Spinal cord (tissue), 10 donors: ENCODE measurements around the gene C6orf163. TPM values are rescaled to one million over a fixed set of nuclear protein-coding genes. Genes with fewer than 3 reads are reported as not detected.
"Not testable (repeated sequence)": the region's sequence is repeated elsewhere in the genome, so short reads cannot be mapped to it uniquely, and the experiment has no call there.

Experiments
- DNase-seq, 6 donors: peaks; one replicate each; pipeline versions ENCODE4 v3.0.0 to v3.0.0-alpha.2; 2013 to 2015; ENCODE audit warnings: low spot score in 6 of 6, low read depth in 4 of 6
- H3K27ac ChIP-seq: one replicate; pipeline ENCODE4 v1.5.1; 2013; ENCODE audit warnings: low read depth, low read length, control low read depth
- H3K27me3 ChIP-seq: one replicate; pipeline ENCODE4 v1.6.1; 2013; ENCODE audit warnings: low read length; ENCODE audit not compliant: control insufficient read depth, insufficient read depth
- H3K36me3 ChIP-seq: one replicate; pipeline ENCODE4 v1.6.1; 2013; ENCODE audit warnings: low read length; ENCODE audit not compliant: control insufficient read depth, insufficient read depth
- H3K4me1 ChIP-seq: one replicate; pipeline ENCODE4 v1.6.1; 2013; ENCODE audit warnings: low read length; ENCODE audit not compliant: control insufficient read depth, insufficient read depth
- H3K4me3 ChIP-seq: one replicate; pipeline ENCODE4 v1.5.1; 2013; ENCODE audit warnings: low read depth, low read length, control low read depth
- H3K9me3 ChIP-seq: one replicate; pipeline ENCODE4 v1.6.1; 2013; ENCODE audit warnings: low read length; ENCODE audit not compliant: control insufficient read depth, insufficient read depth
- WGBS: methylation state at CpG from one replicate; pipeline ENCODE4 v1.1.5; 2013; ENCODE audit warnings: missing lambda C conversion rate; ENCODE audit not compliant: insufficient coverage; 5-methylcytosine and 5-hydroxymethylcytosine counted together
- long read RNA-seq, 4 donors: transcript quantifications; one replicate each; lab custom pipeline, GENCODE V29; 2026
- polyA plus RNA-seq, 2 donors: library from polyadenylated mRNA; unstranded; fragments of 120-200 nt; gene quantifications; one replicate each; pipeline ENCODE4 v1.2.1, GENCODE V29; 2013; ENCODE audit not compliant: insufficient read length in 2 of 2
- total RNA-seq, 2 donors: library from RNA; depleted of rRNA in 1 of 2; stranded (reverse); fragments of 120-200 nt in 1 of 2; fragments of >200 nt in 1 of 2; gene quantifications; one replicate each; pipeline versions ENCODE4 v1.2.3 to v1.2.4, GENCODE V29; 2013 to 2014
- donor health status: healthy.

Gene C6orf163
- total RNA-seq (1 to 10 TPM; 6.5 to 8.6 TPM), polyA plus RNA-seq (1 to 10 TPM; 2.1 to 2.8 TPM)
- long read RNA-seq, donor 1, partial matches to known transcripts: 0 of 2 reads
- long read RNA-seq, donor 1, other reads (novel, unspliced or antisense): 0 of 2 reads
- long read RNA-seq, donor 2: 0 reads
- long read RNA-seq, donor 3: 0 reads
- long read RNA-seq, donor 4: 0 reads

- Histone ChIP-seq H3K27me3 (no peaks in the 10 kb centered on the region), H3K4me1 (no peaks in the 10 kb centered on the region), H3K9me3 (no peaks in the 10 kb centered on the region), H3K4me3 (no peak within 1 kb of the TSS), H3K36me3 (no peaks in the 10 kb centered on the region), H3K27ac (no peak within 1 kb of the TSS)
- DNase-seq: no peak
- 70% methylated on average over 1 of the region's 2 CpGs for WGBS
Measured at GRCh38 chr6:87344731-87345130, at the start of gene C6orf163. Gene C6orf163, plus strand, starts transcription at chr6:87344813. Its CDS starts 287 bp downstream, at chr6:87345100.

DNA sequence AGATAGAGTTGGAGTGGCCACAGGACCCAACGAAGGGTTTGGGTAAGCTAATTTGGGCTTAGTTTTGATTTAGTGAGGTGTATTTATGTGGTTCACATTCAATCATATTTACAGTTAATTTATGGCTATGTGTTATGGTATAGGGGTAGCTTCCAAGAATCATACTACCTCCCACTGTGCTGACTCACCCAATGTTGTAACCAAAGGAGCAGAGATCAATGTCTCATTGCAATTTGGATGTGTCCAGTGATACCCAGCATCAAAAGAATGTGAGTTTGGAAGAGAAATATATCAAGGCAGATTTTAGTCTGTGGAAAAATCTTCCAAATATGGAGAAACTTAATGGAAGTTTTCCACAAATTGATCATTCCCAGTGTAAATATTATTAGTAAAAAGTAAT lies 47.5 kb upstream of the C6orf163 start:
- H3K9me3 ChIP-seq: no peaks in the 10 kb centered on the region
- H3K4me1 ChIP-seq: no peaks in the 10 kb centered on the region
- H3K36me3 ChIP-seq: no peaks in the 10 kb centered on the region
- no CpG with 5 or more reads among the region's 1 CpG for WGBS
- DNase-seq: no peak
- no peak overlapping the region for H3K27ac ChIP-seq
- no peaks in the 10 kb centered on the region for H3K27me3 ChIP-seq
- no peak overlapping the region for H3K4me3 ChIP-seq

GRCh38 chr6:87301277-87301676 lies 43.3 kb upstream of the C6orf163 start:
- not testable (repeated sequence) for H3K9me3 ChIP-seq, H3K4me3 ChIP-seq, H3K27me3 ChIP-seq, H3K36me3 ChIP-seq, H3K4me1 ChIP-seq, DNase-seq, H3K27ac ChIP-seq
- WGBS: 96% methylated on average over 6 of the region's 9 CpGs

GRCh38 chr6:87308970-87309369 lies 35.6 kb upstream of the C6orf163 start:
- H3K4me3 ChIP-seq: no peak overlapping the region
- no peaks in the 10 kb centered on the region for H3K36me3 ChIP-seq
- H3K27ac ChIP-seq: no peak overlapping the region
- no peaks in the 10 kb centered on the region for H3K9me3 ChIP-seq
- no peaks in the 10 kb centered on the region for H3K4me1 ChIP-seq
- 85% methylated on average over 4 of the region's 4 CpGs for WGBS
- H3K27me3 ChIP-seq: no peaks in the 10 kb centered on the region
- DNase-seq: peak in 1 of 6 donors; percentile 28

DNA sequence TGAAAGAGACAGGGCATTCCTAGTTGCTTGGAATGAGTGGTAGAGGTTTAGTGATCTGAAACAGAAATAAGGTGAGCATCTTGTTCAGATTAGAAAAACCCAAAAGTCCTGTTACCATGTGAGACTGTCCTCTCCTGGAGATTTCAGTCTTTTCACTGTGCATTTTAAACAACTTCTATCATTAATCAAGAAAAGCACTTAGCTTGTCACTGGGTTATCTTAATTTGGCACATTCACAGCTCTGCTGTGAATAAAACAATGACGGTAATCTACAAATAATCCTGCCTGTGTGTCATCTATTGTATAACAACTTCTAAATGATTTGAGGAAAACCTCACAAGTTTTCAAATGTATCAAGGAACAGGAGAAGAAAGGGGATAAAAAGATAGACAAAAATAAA lies 31.8 kb upstream of the C6orf163 start:
- no CpG with 5 or more reads among the region's 1 CpG for WGBS
- Histone ChIP-seq H3K4me1 (no peaks in the 10 kb centered on the region), H3K4me3 (no peak overlapping the region), H3K36me3 (no peaks in the 10 kb centered on the region), H3K27ac (no peak overlapping the region), H3K27me3 (no peaks in the 10 kb centered on the region), H3K9me3 (no peaks in the 10 kb centered on the region)
- DNase-seq: no peak

DNA sequence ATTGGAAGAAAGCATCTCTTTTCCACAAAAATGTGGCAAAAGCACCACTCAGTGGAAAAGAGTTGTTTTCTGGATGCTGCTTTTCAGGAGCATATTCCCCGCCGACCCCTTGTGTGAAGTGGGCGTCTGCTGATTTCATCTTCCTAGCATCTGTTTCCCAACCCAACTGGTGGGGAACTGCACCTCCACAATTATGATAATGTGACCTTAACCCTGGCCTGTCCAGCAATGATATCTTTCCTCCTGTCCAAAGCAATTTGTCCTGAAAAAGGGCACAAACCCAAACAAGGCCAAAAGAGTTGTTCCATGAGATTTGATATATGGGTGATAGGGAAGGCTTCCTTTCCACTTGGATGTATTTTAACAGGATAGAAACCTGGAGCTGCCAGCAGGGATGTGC lies 29.5 kb upstream of the C6orf163 start:
- Histone ChIP-seq H3K27me3 (no peaks in the 10 kb centered on the region), H3K4me3 (no peak overlapping the region), H3K27ac (no peak overlapping the region), H3K4me1 (no peaks in the 10 kb centered on the region), H3K36me3 (no peaks in the 10 kb centered on the region), H3K9me3 (no peaks in the 10 kb centered on the region)
- DNase-seq: no peak
- WGBS: 78% methylated on average over 3 of the region's 3 CpGs

- Histone ChIP-seq H3K9me3 (no peaks in the 10 kb centered on the region), H3K27ac (no peak overlapping the region), H3K4me3 (no peak overlapping the region), H3K4me1 (no peaks in the 10 kb centered on the region), H3K27me3 (no peaks in the 10 kb centered on the region), H3K36me3 (no peaks in the 10 kb centered on the region)
- WGBS: no CpG with 5 or more reads among the region's 3 CpGs
- DNase-seq: no peak
Measured at GRCh38 chr6:87319271-87319987, 25.2 kb upstream of the C6orf163 start.

GRCh38 chr6:87322304-87323212 lies 22.1 kb upstream of the C6orf163 start, which contains the start of gene SMIM8:
Gene SMIM8, plus strand, starts transcription at chr6:87322588. Its CDS starts 14,444 bp downstream, at chr6:87337032.
- Histone ChIP-seq H3K4me1 (no peaks in the 10 kb centered on the region), H3K36me3 (no peaks in the 10 kb centered on the region), H3K27ac (peak within 1 kb of the TSS; percentile 64), H3K27me3 (no peaks in the 10 kb centered on the region), H3K4me3 (peak within 1 kb of the TSS; percentile 96), H3K9me3 (no peaks in the 10 kb centered on the region)
- under 1% methylated on average over 54 of the region's 60 CpGs for WGBS
- DNase-seq: peak; percentile 52 to 92 (median 72)

- not testable (repeated sequence) for H3K4me3 ChIP-seq, H3K27me3 ChIP-seq, H3K4me1 ChIP-seq, H3K36me3 ChIP-seq, H3K27ac ChIP-seq, H3K9me3 ChIP-seq, DNase-seq
- no CpG with 5 or more reads among the region's 1 CpG for WGBS
Measured at GRCh38 chr6:87323880-87324279, 20.7 kb upstream of the C6orf163 start.
